Stimulated activated CD4-positive, alpha-beta T cell treated with anti-CD3 and anti-CD28 coated beads, Interleukin-1b, Interleukin-23, amount 100 ng/mL, for 1 hour (primary cell): ENCODE measurements around the gene PGAM2.
A peak's percentile ranks its signal among the peaks of the same experiment; 100 is the strongest.

Experiments used
- DNase-seq, 2 donors: peaks; one replicate each; pipeline ENCODE4 v3.0.0-alpha.2; 2020; ENCODE audit warnings: low read depth in 2 of 2

The PGAM2 gene

DNA sequence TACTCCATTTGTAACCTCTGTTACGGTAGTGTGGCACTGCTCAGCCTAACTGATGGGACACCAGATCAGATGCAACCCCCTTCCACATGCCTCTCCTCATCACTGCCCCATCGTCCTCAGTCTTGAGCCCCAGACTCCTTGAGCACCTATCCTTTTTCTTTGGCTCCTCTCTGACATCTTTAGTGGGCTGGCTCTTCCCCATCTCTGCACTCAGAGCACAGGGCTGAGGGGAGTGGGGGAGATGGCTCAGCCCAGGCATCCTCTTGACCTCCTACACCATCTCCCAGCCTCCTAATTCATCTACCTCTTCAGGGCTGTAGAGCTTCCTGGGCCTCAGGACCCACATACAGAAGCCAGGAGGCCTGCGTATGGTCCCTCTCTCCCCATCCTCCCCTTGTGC lies 18.4 kb upstream of the PGAM2 start:
- DNase-seq, result no peak

DNA sequence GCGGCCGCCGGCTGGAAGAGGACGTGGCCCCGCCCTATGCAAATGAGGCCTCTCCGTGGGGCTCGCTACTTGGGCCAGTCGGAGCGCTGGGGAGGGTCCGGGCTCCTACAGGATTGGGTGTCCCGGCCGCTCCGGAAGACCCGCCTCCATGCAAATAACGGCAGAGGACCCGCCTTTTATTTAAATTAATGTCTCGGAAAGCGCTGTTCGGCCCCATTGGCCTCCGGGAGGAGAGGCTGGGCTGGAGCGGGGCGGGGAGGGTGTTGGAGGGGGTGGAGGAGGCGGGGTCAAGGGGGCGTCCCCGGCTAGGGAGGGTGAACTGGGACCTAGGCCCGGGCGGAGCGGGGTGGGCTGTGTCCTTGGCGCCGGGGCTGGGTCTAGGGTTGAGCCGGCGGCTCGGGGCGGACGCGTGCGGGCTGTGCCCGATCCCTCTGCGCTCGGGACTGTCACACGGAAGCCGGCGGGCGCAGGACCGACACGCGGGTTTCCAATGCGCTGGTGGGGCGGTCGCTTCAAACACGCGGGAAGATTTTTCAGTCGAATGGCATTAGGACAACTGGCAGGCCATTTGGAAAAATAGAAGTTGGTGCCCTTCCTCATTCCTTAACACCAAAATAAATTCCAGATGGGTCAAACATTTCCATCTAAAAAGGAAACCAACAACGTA lies 17.3 kb upstream of the PGAM2 start:
- DNase-seq, result peak; percentile 93 to 97

DNA sequence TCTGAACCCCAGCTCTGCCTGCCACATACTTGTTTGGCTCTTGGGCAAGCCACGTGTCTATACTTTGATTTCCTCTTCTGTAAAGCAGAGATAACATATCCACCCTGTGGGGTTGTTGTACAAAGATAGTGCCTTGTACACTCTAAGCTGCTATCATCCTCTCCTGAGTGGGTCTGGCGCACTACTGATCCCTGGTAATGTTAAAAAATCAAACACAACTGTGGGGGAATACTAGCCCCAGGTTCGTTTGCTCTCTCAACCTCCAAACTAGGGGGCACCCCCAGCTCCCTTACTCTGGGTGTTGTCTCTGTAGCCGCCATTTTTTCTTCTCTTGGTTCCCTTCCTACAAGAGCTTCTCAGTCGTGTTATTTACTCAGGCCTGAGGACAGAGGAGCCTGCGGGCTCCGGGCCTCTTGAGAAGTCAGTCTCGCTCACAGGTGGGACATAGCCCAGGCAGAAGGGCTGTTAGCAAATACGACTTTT lies 15.9 kb upstream of the PGAM2 start:
- no peak for DNase-seq

DNA sequence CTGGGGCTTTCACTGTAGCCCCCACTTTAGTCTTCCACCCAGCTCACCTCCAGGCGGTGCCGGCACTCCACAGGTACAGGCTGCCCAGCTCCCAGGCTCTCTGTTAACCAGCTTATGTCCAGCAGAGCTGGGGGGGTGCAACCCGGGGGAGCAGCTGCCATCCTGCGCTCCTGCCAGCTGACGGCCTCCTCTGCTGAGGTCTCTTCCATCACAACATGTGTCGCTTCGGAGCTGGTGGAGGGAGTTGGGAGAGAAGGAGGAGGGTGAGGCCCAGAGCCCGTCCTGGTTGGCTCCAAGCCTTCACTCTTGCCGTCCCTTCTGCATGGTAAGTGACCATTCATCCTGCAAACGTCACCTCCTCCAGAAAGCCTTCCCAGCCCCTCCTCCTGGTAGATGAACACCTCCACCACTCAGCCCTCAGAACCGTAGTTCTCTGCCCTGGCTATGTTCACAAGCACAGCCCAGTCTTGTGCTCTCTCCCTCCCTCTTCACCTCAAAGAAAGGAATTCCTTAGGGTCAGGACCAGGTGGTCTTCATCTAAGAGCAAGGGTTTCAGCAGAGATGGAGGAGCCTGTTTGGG lies 15.4 kb upstream of the PGAM2 start:
- DNase-seq, result no peak

DNA sequence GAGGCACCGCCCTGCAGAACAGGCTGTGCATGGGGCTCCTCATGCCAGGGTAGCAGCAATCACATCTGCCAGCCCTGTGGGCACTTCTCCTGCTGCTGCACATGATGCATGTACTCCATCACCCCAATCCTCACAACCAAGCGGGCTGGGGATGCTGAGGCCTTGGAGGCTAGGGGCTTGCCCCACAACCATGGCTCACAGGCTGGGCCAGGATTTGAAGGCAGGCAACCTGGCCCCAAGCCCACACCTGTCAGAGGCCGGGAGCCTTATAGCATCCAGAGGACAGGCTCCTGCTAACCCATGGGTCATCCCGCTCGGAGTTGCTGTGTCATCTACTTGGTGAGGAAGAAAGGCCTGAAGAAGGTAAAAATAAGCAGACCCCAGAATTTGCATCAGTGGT lies 14.8 kb upstream of the PGAM2 start:
- DNase-seq, result no peak

DNA sequence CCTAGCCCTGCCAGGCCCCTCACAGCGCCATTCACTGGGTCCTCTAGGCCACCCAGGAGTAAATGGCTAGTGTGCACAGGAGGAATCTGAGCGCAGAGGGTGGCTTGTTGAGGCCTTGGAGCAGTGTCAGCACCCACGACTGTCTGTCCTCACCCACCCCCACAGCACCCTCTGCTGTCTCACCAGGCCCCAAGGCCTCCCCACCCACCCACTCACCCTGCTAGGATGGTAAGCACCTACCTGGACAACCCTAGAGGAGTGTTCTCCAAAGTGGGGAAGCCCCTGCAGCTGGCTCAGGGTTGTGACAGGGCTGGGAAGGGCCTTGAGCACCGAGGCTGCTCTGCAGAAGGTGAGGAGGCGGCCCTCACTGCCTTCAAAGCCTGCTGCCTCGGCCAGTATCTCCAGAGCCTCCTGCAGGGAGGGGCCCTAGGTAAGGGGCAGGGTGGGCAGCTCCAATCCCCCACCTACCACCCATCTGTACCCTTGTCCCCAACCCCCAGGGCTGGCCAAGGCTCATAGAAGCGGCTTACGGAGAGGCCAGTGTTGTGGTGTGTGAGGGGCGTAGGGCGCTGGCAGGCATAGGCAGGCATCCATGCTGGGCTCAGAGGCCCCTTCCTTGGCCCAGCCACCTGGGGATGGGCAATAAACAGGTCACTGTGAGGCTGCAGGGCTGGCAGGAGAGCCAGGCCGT lies 14.1 kb upstream of the PGAM2 start:
- DNase-seq, result no peak

DNA sequence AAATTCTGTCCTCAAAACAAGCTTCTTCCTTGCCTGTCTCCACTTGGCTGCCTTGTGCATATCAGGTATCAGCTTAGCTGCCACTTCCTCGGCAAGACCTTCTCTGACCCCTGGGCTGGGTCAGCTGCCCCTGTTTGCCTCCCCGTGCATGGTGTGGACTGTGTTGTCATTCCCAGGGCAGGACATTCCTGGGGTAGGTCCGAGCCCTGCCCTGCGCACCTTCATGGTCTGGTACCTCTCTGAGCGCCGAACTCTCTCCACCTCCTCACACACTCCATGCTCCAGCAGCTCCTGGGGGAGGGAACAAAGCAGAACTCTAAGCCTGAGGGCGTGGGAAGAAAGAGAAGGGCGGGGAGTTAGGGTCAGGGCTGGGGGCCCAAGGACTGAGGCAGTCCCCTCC lies 13.2 kb upstream of the PGAM2 start:
- no peak for DNase-seq

DNA sequence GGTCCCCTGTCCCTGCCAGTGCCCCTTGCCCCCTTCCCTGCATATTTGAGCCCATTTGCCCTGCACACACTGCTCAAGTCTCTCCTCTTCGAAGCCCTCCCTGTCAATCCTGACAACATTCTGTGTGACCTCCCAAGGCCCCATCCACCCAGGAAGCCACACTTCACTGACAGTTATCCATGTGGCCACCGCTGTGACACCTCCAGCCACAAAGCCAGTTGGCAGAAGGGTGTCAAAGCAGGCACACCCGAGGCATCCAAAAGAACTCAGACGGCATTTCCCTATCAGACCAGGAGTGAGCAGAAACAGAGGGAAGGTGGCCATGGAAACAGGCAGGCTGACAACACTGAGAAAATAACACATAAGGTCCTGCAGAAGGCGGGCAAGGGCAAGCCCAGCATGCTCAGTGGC lies 12.3 kb upstream of the PGAM2 start:
- no peak for DNase-seq

DNA sequence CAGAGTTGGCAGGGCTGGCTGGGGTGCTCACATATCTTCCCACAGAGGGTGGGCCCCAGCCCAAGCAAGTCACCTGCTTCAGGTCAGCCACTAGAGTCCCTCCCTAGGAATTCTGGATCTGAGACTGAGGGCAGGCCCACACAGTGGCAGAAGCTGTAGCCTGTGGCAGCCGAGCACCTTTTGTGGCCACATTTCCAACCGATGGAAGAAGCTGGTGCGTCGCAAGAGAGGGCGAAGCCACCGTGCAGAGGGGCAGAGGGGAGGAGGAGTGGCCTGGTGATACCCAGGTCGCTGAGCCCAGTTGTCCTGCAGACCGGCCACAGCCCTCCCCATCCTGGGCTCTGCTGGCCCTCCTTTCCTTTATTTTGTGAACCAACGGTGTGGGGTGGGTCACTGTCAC lies 11.7 kb upstream of the PGAM2 start:
- no peak for DNase-seq

DNA sequence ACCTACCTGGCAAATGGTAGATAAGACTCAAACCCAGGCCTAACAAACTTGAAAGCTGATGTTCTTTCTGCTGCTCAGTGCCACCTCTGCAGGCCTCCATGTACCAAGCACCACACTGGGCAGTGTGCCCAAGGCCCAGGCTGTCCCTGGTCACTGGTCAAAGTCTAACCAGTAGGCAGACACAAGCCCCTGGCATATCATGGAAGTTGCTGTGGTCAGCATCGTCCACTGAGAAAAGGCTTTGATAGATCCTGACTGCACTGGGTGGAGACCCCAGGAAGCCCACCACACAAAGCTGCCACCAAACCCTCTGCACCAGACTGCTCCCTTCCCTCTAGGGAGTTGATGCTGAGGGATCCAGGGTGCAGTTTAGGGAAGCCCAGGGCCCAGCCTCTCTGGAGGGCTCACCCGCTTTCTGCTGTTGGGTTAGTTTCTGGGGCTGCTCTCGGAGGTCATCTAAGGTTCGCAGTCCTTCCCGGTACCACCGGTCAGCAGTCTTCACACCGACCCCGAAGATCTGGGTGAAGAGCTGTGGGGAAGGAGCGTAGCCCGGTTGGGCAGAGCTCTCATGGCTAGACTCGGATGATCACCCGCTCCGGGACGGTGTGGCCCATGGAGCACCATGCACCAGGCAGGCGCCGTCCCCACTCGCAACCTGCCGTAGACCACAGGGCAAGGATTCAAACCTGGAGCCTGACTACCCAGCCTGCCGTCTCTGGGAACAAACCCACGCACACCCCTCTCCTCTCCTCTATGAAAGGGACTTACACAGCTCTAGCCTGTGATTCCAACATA lies 10.9 kb upstream of the PGAM2 start:
- no peak for DNase-seq

DNA sequence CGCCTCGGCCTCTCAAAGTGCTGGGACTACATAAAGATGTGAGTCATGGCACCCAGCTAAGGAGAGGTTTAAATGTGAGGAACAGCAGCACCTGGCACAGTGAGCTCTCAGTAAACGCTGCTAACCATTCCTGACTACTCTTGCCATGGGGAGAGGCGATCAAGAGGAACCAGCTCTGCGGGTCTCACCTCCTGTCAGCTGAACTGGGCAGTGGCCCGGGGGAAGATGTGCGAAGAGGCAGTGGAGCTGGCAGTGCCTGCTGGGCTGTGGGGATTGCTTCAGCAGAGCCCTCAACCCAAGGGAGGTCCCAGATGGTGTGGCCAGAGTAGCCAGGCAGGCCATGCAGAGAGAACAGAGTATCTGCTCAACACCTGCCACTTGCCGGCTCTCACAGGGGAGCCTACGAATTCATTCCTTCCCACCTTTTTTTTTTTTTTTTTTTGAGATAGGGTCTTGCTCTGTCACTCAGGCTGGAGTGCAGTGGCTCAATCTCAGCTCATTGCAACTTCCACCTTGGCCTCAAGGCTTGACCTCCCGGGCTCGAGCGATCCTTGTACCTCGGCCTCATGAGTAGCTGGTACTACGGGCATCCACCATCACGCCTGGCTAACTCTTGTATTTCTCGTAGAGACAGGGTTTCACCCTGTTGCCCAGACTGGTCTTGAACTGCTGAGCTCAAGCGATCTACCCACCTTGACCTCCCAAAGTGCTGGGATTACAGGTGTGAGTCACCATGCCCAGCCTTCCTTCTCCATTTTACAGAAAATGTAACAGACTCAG lies 10.1 kb upstream of the PGAM2 start:
- no peak for DNase-seq

DNA sequence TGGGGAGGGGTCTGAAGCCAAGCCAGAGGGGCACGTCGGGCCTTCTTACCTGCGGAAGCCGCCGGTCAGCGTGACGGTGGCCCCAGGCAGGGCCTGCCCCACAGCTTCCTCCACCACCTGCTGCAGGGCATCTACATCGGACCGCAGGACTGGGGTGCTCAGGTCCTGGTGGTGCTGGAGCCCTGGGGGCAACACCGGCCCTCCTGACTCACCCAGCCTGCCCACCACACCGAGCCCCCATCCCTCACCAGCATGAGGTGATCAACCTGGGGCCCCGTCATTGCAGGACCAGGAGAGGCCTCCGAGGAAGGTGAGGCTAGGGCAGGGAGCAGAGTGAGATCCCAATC lies 9.0 kb upstream of the PGAM2 start:
- DNase-seq, result no peak

DNA sequence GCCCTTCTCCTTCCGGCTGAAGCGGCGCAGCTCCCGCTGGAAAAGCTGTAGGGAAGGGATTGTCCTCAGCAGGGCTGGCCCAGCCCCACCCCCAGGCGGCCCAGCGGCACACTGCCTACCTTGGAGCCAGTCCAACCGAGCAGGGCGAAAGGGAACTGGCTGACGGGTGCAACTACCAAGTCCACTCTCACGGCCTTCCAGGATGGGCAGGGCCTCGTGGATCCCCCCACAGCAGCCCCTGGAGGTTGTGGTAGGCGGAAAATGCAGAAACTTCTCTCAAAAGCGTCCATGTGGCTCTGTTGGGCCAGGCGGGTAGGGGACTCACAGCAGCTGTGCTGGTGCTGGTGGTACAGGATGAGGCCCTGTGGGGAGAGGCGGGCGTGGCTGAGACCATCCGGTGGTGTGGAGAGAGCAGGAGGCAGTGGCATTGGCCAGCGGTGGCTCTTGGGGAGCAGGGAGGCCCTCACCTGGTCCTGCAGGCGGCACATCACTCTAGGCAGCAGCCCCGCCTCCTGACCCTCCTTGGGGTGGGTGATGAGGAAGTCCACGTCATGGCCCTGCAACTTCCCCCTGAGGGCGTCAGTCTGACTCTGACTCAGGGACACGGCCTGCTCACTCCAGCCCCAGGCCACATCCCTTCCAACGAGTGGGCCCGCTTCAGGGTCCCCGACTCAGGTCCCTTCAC lies 8.4 kb upstream of the PGAM2 start:
- no peak for DNase-seq

DNA sequence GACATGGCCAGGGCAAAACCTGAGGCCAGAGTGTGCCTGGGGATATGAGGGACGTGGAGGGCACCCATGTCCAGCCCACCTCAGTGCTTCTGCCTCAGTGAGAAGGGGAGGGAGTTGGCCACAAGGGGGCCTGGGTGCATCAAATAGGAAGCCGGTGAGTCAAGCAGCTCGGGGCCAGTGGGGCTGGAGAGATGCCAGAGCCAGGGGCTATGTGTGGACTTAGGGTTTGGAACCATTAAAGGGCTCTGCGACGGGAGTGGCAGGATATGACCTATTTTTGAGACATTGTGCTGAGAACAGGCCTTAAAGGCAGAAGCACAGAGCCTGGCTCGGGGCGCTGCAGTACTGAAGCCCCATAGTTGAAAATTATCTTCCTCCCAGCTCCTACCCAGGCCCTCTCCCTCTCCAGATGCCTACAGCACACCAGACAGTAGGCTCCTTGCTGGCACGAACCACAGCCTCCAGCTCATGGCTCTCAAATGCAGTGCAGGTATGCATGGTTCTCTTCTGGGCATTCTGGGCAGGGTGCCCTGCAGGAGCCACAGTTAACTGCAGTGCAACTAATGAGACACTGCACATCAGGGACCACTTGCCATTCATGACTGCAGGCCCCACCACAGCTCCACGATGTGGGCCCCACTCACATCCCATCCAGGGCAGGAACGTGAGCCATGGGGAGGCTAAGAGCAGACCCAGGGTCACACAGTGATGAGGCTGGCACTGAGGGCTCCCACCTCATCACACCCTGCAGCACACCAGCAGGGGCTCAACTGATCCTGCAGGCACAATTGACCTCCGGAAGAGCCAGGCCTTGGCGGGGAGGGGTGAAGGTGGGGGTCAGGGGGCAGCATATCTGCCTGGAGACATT lies 7.2 kb upstream of the PGAM2 start:
- no peak for DNase-seq

DNA sequence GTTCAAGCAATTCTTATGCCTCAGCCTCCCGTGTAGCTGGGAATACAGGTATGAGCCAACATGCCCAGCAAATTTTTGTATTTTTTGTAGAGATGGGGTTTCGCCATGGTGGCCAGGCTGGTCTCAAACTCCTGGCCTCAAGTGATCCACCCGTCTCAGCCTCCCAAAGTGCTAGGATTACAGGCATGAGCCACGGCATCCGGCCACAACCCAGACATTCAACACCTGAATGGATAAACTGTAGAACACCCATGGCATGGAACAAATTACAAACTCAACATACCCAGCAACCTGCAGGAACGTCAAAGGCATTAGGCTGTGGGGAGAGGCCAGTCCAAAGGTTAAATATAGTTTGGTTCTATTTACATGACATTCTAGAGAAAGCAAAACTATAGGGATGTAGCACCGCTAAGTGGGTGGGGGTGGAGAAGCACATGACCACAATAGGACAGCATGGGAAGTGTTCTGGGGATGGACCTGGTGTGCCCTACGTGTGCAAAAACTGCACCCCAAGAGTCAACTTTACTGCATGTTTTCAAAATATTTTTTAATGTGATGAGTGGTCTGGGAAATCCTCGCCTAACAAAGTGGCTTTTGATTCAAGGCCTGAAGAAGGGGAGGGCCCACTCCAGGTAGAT lies 6.5 kb upstream of the PGAM2 start:
- no peak for DNase-seq

DNA sequence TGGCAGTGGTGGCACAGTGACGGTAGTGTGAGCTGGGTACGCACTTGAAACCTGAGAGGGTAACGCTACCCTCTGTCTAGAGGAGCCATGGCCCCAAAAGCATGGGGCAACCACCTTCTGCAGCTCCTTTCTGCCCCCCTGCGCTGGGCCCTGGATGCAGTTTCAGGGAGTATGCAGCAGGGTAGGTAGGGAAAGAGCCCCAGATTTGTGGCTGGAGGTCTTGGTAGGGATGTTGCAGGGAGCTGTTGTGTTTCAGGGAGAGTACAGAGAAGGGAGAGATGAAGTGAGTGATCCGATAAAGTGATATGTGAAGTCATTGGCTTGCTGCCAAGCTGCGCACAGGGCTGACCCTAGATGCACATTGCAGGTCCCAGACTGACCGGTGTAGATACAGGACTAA lies 2.7 kb upstream of the PGAM2 start:
- no peak for DNase-seq

DNA sequence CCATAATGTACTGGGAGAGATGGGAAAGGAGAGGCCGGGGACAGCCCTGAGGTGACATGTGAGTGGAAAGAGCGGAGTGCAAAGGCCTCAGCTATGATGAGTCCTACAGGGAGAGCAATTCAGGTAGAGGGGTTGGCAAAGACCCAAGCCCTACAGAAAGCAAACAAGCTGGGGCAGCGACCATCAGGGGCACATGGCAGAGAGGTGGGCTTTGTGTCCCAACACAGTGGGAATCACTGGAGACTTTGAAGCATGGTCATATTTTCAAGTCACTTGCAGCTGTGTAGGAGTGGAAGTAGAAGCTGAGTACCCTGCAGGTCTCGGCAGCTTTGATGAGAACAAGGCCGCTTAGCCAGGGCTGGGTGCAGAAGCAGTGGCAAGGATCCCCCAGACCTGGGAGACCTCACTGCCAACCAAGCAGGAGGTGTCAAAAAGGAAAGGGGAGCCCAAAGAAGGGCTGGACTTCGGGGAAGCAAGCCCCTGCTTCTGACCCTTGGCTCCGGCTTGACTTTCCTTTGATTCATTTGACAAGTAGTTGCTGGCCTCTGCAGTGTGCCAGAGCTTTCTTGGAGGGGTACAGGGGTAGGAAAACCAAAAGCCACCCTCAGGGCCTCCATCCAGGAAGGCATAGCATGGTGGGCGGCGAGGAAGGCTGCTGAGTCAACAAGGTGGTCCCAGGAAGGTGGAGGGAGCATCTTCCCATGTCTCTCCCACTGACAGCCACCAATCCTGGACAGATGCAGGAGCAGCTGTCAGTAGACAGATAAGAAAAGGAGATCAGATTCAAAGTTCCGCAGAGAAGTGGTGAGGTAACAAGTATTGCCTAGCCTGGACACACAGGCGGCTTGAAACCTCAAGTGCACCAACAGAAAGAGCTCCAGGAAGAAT lies 1.9 kb upstream of the PGAM2 start:
- DNase-seq, result no peak

DNA sequence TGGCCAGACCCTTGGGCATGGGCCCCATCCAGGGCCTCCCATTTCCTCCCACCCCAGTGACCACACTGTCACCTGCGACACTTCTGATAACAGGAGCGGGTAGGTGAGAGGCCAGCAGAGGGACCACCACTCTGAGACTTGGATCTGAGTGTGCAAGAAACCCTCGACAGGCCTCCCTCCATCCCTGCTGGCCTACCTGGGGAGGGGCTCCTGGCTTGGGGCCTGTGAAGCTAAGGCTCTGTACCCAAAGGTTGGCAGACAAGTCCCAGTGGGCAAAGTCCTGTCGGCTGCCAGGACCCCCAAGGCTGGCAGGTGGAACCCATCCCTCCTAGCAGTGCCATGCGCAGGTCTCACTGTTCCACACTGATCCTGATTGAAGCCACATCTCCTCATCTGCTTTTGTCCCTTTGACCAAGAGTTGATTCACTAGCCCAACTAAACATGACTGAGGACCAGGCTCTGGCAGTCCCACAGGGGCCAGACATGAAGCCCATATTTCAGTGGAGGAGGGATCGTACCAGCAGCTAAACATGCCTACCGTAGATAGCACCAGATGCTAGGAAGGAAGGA lies 1.2 kb upstream of the PGAM2 start:
- DNase-seq, result no peak
